Mammary epithelial cell (primary cell): ENCODE data around the gene TLE3.

Experiments
- EZH2 ChIP-seq: IDR thresholded peaks from 2 replicates; pipeline ENCODE4 v1.6.1; 2012; ENCODE audit warnings: low read length, inconsistent platforms, borderline replicate concordance
- TF ChIP-seq, protein P1 (sequence below), 2 donors: IDR thresholded peaks in 1 of 2; conservative IDR thresholded peaks in 1 of 2; 2 replicates each; pipeline ENCODE4 v1.5.1; 2011 to 2012; ENCODE audit warnings: inconsistent platforms in 2 of 2, low read length in 2 of 2, mild to moderate bottlenecking in 2 of 2, control low read depth in 1 of 2, low read depth in 1 of 2; ENCODE audit not compliant: insufficient read depth in 1 of 2; ENCODE audit errors: extremely low read depth in 1 of 2

DNA sequence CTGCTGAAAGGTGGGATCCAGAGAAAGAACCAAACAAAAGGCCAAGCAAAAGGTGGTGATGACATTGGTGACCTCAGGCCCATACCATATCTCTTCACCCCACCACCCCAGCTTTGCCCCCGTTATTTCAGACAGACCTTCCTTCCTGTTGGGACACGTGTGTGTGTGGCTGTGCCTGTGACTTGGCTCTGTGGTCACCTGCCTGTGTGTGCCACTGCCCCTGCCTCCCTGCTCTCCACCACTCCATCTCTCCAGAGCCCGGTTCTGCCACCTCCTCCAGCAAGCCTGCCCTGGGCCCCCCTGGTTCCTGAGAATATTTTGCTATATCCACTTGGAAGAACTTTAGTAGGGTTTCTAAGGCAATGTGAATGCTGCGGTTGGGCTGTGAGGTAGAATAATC is 28.6 kb upstream of the TLE3 start:
- TF ChIP-seq, protein P1, sequence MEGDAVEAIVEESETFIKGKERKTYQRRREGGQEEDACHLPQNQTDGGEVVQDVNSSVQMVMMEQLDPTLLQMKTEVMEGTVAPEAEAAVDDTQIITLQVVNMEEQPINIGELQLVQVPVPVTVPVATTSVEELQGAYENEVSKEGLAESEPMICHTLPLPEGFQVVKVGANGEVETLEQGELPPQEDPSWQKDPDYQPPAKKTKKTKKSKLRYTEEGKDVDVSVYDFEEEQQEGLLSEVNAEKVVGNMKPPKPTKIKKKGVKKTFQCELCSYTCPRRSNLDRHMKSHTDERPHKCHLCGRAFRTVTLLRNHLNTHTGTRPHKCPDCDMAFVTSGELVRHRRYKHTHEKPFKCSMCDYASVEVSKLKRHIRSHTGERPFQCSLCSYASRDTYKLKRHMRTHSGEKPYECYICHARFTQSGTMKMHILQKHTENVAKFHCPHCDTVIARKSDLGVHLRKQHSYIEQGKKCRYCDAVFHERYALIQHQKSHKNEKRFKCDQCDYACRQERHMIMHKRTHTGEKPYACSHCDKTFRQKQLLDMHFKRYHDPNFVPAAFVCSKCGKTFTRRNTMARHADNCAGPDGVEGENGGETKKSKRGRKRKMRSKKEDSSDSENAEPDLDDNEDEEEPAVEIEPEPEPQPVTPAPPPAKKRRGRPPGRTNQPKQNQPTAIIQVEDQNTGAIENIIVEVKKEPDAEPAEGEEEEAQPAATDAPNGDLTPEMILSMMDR (conservative IDR thresholded peaks at IDR 0.05 in 1 of 2, IDR thresholded peaks at IDR 0.05 in 1 of 2; ENCODE audit: extremely low read depth in 1 of 2, insufficient read depth in 1 of 2, low read depth in 1 of 2, low read length in 2 of 2): no peak
- no peak for TF ChIP-seq EZH2
